ENCODE results near the gene ZNF560.

Gene ZNF560

GRCh38 chr19:9435279-9436268 lies 62.8 kb downstream of the ZNF560 start, which contains the start of gene ZNF266:
TSS of gene ZNF266 (minus strand) at chr19:9435573. CDS start at chr19:9420089, 15,484 bp downstream.
- DNase-seq: peak; percentile 94

GRCh38 chr19:9431475-9431874 lies 66.9 kb downstream of the ZNF560 start:
- peak; percentile 24 for DNase-seq

GRCh38 chr19:9430444-9430843 lies 68.0 kb downstream of the ZNF560 start:
- DNase-seq: no peak

GRCh38 chr19:9427941-9428340 lies 70.5 kb downstream of the ZNF560 start:
- no peak for DNase-seq
